GM18907 (cell line): Measurements from ENCODE around the gene PCNX4.

Experiments
- ATAC-seq: cut with Tn5 transposase; IDR thresholded peaks from one replicate; pipeline ENCODE4 v1.9.1; 2021; ENCODE audit warnings: mild to moderate bottlenecking, moderate library complexity; ENCODE audit not compliant: unreplicated experiment

The PCNX4 gene

DNA sequence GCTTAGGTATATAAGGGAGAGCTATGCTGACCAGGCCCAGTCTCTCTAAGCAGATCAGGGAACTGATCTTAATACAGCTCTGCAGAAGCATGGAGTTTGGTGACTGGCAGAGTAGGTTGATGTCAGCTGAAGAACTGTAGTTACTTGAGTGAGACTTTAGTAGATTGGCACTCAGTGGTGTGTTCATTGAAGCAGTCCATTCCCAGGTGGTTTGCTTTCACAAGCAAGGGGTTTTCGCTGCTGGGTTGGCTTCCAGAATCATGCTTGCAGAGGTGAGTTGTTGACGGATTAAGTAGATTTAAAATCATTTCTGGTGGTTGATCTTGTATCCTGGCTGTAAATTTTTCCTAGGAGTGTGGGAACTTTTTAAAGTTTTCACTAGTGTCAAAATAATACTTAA is 80.0 kb downstream of the PCNX4 start:
- ATAC-seq, result no peak

DNA sequence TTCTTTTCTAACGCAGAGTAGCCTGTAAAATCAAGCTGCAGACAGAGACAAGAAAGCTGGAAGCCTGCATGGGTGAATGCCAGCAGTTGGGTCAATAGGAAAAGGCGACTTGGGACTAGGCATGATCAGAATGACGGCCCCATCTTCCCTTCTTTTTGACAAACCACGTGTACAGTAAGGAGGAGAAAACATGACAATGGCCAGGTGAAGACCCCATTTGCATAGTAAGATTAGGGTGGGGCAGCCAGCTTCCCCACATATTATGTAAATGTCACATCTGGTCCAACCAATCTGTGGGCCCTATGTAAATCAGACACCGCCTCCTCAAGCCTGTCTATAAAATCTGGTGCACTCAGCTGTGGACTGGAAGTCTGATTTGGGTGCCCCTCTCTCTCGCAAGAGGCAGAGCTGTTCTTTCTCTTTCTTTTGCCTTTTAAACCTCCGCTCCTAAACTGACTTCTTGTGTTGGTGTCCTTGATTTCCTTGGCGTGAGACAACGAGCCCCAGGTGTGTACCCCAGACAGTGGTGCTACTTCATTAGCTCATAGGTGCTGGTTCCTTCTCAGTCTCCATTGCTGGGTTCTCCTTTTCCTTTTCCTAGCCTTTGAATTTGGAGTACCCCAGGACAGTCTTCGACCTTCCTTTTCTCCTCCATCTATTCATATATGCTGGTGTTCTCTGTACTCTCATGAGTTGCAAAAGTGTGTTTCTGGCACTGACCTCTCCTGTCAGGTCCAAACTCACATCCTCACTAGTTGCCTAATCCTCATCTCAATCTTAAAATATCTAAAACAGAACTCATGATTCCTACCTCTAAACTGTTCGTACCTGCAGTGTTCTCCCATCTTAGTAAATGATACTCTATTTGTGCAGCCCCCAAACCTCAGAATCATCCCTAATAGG is 82.9 kb downstream of the PCNX4 start:
- ATAC-seq, result no peak

DNA sequence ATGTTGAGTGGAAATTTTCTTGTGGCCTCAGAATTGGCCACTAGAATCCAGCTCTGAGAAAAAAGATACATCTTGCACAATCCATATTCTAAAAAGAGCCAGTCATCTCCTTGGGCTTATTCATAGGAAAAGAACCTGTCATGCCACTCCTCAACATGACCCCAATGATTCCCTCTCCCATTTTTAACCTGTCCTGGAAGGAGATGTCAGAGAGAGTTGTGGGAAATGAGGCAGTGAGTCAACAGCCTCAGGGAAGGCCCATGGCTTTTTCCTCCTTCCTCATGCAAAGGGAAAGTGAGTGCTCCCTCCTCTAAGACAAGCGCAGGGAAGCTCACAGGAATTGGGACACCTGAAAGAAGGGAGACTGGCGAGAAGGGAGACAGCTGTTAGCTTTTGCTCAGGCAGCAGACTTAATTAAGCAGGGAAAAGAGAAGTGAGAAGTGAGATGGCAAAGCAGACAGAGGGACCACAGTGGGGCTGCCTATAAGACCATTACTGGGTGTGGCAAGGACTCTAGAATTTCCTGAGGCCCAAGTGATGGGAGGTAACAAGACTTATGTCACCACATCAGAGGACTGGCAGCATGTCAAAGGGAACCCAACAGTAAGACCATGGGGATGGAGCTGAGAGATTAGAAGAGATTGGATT is 83.7 kb downstream of the PCNX4 start:
- no peak for ATAC-seq

DNA sequence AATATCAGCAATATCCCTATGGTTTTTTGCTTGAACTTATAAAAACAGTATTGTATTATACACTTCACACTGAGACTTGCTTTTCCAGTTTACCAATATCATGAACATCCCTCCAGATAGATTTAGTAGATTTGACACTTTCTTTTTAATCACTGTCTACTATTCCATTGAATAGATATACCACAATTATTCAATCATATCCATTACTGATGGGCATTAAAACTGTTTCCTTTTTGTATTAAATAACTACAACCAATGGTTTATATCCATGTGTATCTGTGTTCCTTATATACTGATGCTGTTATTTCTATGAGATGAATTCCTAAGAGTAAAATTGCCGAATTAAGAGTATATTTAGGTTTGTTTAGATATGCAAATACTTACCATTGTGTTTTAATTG is 86.4 kb downstream of the PCNX4 start:
- ATAC-seq, result no peak

DNA sequence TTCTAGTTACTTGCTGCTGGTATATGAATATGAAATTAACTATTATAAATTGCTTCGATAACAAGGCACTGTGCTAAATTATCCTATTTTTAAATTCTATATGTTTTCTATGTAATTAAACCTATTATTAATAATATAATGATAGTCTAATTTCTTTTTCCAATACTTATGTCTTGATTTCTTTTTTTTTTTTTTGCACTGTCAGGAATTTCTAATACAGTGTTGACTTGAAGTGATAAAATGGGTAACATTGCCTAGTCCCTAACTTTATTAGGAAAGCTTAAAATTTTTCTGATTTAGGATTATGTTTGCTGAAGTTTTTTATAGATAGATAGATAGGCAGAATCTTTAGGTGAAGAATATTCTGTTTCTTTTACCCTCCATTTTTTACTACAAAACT is 87.1 kb downstream of the PCNX4 start:
- no peak for ATAC-seq

DNA sequence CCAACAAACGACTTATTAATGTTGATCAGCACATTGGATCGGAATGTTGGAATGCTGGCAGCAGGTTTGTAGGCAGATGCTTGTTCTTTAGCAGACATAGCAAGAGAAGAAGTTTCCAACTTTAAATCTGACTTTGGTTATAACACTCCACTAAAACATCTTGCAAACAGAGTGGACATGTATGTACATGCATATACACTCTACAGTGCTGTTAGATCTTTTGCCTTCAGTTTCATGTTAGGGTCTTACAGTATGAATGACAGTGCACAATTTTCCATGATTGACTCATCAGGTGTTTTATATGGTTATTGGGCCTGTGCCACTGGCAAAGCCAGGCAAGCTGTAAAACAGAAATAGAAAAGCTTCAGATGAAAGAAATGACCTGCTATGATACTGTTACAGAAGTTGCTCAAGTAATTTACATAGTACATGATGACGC is 87.7 kb downstream of the PCNX4 start:
- ATAC-seq, result no peak

- ATAC-seq, result no peak
These were observed 91.4 kb downstream of the PCNX4 start for GRCh38 chr14:60183138-60183537.

- peak; percentile 56 for ATAC-seq
These were observed 92.0 kb downstream of the PCNX4 start for GRCh38 chr14:60183741-60184140.

DNA sequence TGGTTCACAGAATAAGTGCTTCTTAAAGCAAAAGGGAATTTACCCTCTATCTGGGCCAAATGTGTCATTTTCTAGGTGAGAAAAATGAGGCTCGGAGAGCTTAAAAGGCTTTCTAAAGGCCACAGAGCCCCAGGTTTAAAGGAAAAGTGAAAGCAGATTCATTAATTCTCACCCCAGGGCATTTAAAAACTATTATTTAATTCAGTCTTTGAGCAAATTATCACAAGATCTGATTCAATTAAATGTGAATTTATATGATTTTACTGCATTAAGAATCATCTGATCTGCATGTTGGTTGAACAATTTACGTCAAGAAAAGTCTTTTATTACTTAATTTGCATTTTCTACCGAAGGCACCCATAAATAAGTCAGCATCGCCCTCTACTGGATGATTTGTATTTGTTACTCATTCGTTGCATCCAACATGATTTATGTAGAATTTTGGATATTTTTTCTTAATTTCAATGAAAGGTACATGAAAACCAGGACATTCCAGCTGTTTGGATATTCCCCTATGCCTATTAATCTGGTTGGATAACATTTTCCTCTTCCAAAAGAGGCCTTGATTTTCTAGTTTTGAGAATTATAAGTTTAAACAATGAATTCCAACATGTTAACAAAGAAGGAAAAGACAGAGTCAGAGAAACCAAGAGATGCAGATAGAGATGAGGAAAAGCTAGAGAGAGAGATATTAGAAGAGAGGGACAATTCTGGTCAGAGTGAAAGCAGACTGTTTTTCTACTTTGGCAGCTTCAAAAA is 92.6 kb downstream of the PCNX4 start:
- ATAC-seq, result peak; percentile 62

DNA sequence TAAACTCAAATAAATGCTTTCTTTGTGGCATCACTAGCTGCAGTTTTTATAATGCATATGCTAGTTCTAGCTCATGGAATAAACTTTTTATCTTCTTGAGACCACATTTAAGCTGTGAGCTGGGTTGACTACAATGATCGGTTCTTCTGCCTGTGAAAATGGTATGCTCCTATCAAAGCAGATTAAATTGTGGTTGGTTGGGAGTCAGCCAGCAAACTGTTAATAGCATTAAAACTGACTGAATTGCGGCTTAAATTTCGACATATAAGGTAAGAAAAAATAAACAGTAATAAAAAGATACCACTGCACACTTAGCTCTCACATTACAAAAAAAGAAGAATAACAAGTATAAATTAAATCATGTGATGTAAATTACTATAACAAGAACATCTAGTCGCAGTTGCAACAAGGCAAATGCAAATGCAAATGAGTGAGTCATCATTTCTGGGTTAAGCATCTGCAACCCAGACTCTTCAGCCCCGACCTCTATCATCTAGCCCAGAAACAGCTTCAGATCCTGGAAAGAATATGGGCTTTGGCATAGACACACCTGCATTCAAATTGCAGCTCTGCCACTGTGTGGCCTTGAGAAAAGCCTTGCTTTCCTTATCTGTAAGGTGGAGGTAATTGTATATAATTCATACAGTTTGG is 93.3 kb downstream of the PCNX4 start:
- no peak for ATAC-seq

GRCh38 chr14:60188115-60188514 is 96.4 kb downstream of the PCNX4 start:
- no peak for ATAC-seq

- ATAC-seq, result no peak
These were observed 97.0 kb downstream of the PCNX4 start for GRCh38 chr14:60188696-60189095.

GRCh38 chr14:60189923-60190840 is 98.5 kb downstream of the PCNX4 start:
- no peak for ATAC-seq

DNA sequence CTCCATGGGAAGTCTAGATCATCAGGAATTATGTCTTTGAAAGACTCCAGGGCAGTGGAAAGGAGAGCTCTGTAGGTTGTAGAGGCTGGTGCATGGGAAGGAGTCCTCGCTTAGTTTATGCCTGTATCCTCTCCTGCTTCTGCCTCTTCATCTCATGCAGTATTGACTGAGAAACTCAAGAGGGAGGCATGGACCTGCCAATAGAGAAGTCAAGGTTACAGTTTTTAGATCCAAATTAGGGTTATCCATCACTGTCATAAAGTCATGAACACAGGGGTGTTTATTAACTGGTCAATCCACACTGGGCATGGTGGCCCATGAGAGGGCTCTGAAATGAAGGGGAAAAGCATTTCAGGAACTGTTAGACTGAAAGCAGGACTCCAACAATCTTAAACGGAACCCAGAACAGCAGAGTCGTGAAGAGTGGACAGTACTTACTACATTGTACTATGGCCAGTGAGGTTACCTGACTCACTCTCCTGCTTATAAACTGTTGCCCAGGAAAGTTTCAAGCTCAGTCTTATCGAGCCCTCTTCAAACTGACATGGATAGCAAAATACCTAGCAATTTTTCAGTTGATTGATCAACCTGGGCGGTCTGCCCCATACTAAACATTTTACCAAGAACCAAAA is 103.6 kb downstream of the PCNX4 start:
- ATAC-seq, result peak; percentile 80

- ATAC-seq, result no peak
These were observed 104.6 kb downstream of the PCNX4 start for GRCh38 chr14:60196291-60196690.

GRCh38 chr14:60197629-60198303 is 106.0 kb downstream of the PCNX4 start:
- no peak for ATAC-seq

DNA sequence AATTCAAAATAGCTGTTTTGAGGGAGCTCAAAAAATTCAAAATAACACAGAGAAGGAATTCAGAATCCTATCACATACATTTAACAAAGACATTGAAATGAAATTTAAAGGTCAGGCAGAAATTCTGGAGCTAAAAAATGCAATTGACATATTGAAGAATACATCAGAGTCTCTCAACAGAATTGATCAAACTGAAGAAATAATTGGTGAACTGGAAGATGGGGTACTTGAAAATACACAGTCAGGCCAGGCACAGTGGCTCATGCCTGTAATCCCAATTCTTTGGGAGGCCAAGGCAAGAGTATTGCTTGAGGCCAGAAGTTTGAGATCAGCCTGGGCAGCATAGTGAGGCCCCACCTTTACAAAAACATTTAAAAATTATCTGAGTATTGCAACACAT is 107.6 kb downstream of the PCNX4 start:
- no peak for ATAC-seq

DNA sequence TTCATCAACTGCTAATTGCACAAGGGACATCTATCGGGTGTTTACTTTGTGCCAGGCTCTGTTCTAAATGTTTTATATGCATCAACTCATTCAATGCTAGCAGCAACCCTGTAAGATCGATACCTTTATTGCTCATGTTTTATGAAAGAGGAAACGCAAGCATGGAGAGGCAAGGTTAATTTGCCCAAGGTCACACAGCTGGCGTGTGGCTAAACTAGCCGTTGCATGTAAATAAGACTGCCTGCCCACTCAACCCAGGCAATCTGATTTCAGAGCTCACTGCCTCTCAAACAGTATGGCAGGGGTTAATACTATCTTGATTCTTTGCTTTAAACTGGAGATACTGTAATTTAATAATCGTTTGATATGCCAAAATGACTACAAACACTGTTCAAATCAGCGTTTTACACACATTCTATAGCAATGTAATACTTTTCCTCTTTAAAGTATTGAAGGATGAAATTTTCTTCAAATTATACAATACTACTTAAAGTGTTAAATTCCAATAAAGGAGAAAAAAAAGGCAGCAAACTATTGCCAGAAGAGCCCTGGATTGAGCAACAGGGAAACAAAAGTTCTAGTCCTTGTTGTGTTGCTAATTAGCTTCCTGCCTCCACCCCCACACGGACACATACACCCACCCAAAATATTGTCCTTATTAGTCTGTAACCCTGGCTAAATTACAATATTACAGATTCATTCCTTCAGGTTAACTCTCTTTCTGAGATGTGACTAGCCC is 112.5 kb downstream of the PCNX4 start:
- ATAC-seq, result peak; percentile 90
